H1 (cell line): Measurements from ENCODE around the gene CPSF4. TPM values are rescaled to one million over a fixed set of nuclear protein-coding genes. Genes with fewer than 3 reads are reported as not detected.

Experiments
- CTCF ChIA-PET: fragments of 300-600 bp; sonication (Branson Sonifier 250); formaldehyde crosslinking; loops from one replicate; lab custom pipeline; 2021; ENCODE audit not compliant: partially characterized antibody; lab: Charles Lee
- POLR2A ChIA-PET: fragments of 300-600 bp; sonication (Branson Sonifier 250); formaldehyde crosslinking; loops from one replicate; lab custom pipeline; 2021; ENCODE audit warnings: inconsistent platforms; ENCODE audit not compliant: partially characterized antibody; lab: Charles Lee
- DNase-seq, 2 experiments: peaks; one replicate each; pipeline versions ENCODE4 v3.0.0 to v3.0.0-alpha.2; 2010 to 2022; ENCODE audit warnings: low spot score in 2 of 2, low read depth in 1 of 2, mixed read lengths in 1 of 2
- FAIRE-seq: peaks from 2 replicates; lab custom pipeline; 2011; peaks lifted over from hg19 to GRCh38; lab: Jason Lieb, UNC
- H2AFZ ChIP-seq: 2 replicates; pipeline ENCODE4 v1.8.1; 2012; ENCODE audit warnings: low read length, inconsistent platforms
- H2AK5ac ChIP-seq: 2 replicates; pipeline ENCODE4 v1.6.1; 2013; ENCODE audit warnings: low read depth, low read length
- H2BK120ac ChIP-seq: replicated peaks from 2 replicates; pipeline ENCODE3; 2013; ENCODE audit warnings: low read depth, low read length, inconsistent platforms
- H2BK12ac ChIP-seq: 2 replicates; pipeline ENCODE4 v1.6.1; 2013; ENCODE audit warnings: low read depth, low read length
- H2BK15ac ChIP-seq: 2 replicates; pipeline ENCODE4 v1.6.1; 2013; ENCODE audit warnings: low read length
- H2BK20ac ChIP-seq: 2 replicates; pipeline ENCODE4 v1.6.1; 2013; ENCODE audit warnings: low read length
- H2BK5ac ChIP-seq: 2 replicates; pipeline ENCODE4 v1.6.1; 2013; ENCODE audit warnings: low read depth, low read length
- H3K14ac ChIP-seq: 2 replicates; pipeline ENCODE4 v1.6.1; 2013; ENCODE audit warnings: inconsistent platforms; ENCODE audit not compliant: insufficient read length
- H3K18ac ChIP-seq: 2 replicates; pipeline ENCODE4 v1.6.1; 2013; ENCODE audit warnings: low read length; ENCODE audit errors: extremely low read depth
- H3K23ac ChIP-seq: 2 replicates; pipeline ENCODE4 v1.6.1; 2013; ENCODE audit warnings: inconsistent platforms; ENCODE audit not compliant: insufficient read length
- H3K23me2 ChIP-seq: 2 replicates; pipeline ENCODE4 v1.6.1; 2013; ENCODE audit warnings: low read depth, low read length
- H3K27ac ChIP-seq: 2 replicates; pipeline ENCODE4 v1.6.1; 2011; ENCODE audit warnings: low read depth, low read length, inconsistent platforms
- H3K27me3 ChIP-seq, 4 experiments: replicated peaks in 1 of 4; 1 replicate in 1 of 4; 2 replicates in 3 of 4; pipeline versions ENCODE4 v1.6.1 to v1.8.1; 2011 to 2013; ENCODE audit warnings: low read length in 3 of 4, mild to moderate bottlenecking in 3 of 4, inconsistent platforms in 2 of 4, mixed read lengths in 2 of 4, moderate library complexity in 1 of 4; ENCODE audit not compliant: control insufficient read depth in 3 of 4, insufficient read depth in 3 of 4; ENCODE audit errors: extremely low read depth in 1 of 4
- H3K36me3 ChIP-seq, 4 experiments: 2 replicates each; pipeline versions ENCODE4 v1.6.1 to v1.8.1; 2011 to 2013; ENCODE audit warnings: mild to moderate bottlenecking in 4 of 4, low read length in 3 of 4, moderate library complexity in 2 of 4, control low read depth in 1 of 4, inconsistent platforms in 1 of 4; ENCODE audit not compliant: insufficient read depth in 4 of 4, control insufficient read depth in 2 of 4
- H3K4ac ChIP-seq: replicated peaks from 2 replicates; pipeline ENCODE3; 2013; ENCODE audit warnings: low read length, low read depth, mixed read lengths, inconsistent platforms; ENCODE audit not compliant: insufficient read length
- H3K4me1 ChIP-seq, 4 experiments: replicated peaks in 1 of 4; 1 replicate in 1 of 4; 2 replicates in 3 of 4; pipeline versions ENCODE4 v1.6.1 to v1.8.1; 2011 to 2013; ENCODE audit warnings: low read length in 3 of 4, inconsistent platforms in 2 of 4, mixed read lengths in 1 of 4; ENCODE audit not compliant: insufficient read depth in 4 of 4, control insufficient read depth in 3 of 4
- H3K4me2 ChIP-seq, 2 experiments: 2 replicates each; pipeline versions ENCODE4 v1.6.1 to v1.8.1; 2011 to 2013; ENCODE audit warnings: low read depth in 2 of 2, low read length in 2 of 2, control low read depth in 1 of 2, inconsistent platforms in 1 of 2, mild to moderate bottlenecking in 1 of 2; ENCODE audit not compliant: insufficient read depth in 1 of 2
- H3K4me3 ChIP-seq, 4 experiments: fragments of 200-600, 300-600 bp in 1 of 4; sonication (generic), shearing (Covaris generic), sonication (Bioruptor Twin) in 1 of 4; 2 replicates each; pipeline versions ENCODE4 v1.5.1 to v1.8.1; 2011 to 2016; ENCODE audit warnings: low read length in 4 of 4, low read depth in 3 of 4, control low read depth in 2 of 4, inconsistent platforms in 2 of 4, mild to moderate bottlenecking in 2 of 4, mixed read lengths in 1 of 4, moderate library complexity in 1 of 4; ENCODE audit not compliant: insufficient read depth in 2 of 4; ENCODE audit errors: extremely low read depth in 1 of 4
- H3K56ac ChIP-seq: replicated peaks from 2 replicates; pipeline ENCODE3; 2013; ENCODE audit warnings: low read depth, mild to moderate bottlenecking, mixed read lengths, low read length, inconsistent platforms; ENCODE audit not compliant: insufficient read length
- H3K79me1 ChIP-seq: 2 replicates; pipeline ENCODE4 v1.6.1; 2013; ENCODE audit warnings: low read depth, low read length, control low read depth
- H3K79me2 ChIP-seq, 2 experiments: 2 replicates each; pipeline versions ENCODE4 v1.6.1 to v1.8.1; 2012 to 2013; ENCODE audit warnings: low read length in 2 of 2, mild to moderate bottlenecking in 2 of 2, inconsistent platforms in 1 of 2; ENCODE audit not compliant: insufficient read depth in 2 of 2, control insufficient read depth in 1 of 2
- H3K9ac ChIP-seq, 4 experiments: replicated peaks in 1 of 4; 1 replicate in 1 of 4; 2 replicates in 3 of 4; pipeline versions ENCODE4 v1.6.1 to v1.8.1; 2011 to 2013; ENCODE audit warnings: low read depth in 3 of 4, low read length in 3 of 4, control low read depth in 2 of 4, mild to moderate bottlenecking in 2 of 4, moderate library complexity in 2 of 4, inconsistent platforms in 1 of 4; ENCODE audit errors: extremely low read depth in 1 of 4
- H3K9me3 ChIP-seq, 2 experiments: 2 replicates each; pipeline versions ENCODE4 v1.6.1 to v1.8.1; 2012 to 2013; ENCODE audit warnings: mild to moderate bottlenecking in 2 of 2, moderate library complexity in 2 of 2, control low read depth in 1 of 2, inconsistent platforms in 1 of 2, low read depth in 1 of 2, low read length in 1 of 2, mixed read lengths in 1 of 2; ENCODE audit not compliant: insufficient read depth in 2 of 2
- H4K20me1 ChIP-seq, 2 experiments: replicated peaks in 1 of 2; 2 replicates each; pipeline versions ENCODE3 to v1.8.1; 2011 to 2013; ENCODE audit warnings: inconsistent platforms in 2 of 2, low read length in 2 of 2, mild to moderate bottlenecking in 1 of 2; ENCODE audit not compliant: insufficient read depth in 2 of 2, control insufficient read depth in 1 of 2
- H4K5ac ChIP-seq: 2 replicates; pipeline ENCODE4 v1.6.1; 2013; ENCODE audit warnings: low read length, low read depth, mixed read lengths, inconsistent platforms; ENCODE audit not compliant: insufficient read length
- H4K8ac ChIP-seq: 2 replicates; pipeline ENCODE4 v1.8.0; 2013; ENCODE audit warnings: mild to moderate bottlenecking, moderate library complexity, low read length, inconsistent platforms; ENCODE audit not compliant: insufficient read depth; ENCODE audit errors: extremely low read depth
- H4K91ac ChIP-seq: replicated peaks from 2 replicates; pipeline ENCODE3; 2013; ENCODE audit warnings: low read length, mixed read lengths, inconsistent platforms; ENCODE audit not compliant: insufficient read length
- E2F6 ChIP-seq: IDR thresholded peaks from 2 replicates; pipeline ENCODE4 v1.6.1; 2012; ENCODE audit warnings: inconsistent platforms
- KDM4A ChIP-seq: IDR thresholded peaks from one replicate; pipeline ENCODE4 v1.7.1; 2012; ENCODE audit warnings: low read depth, mild to moderate bottlenecking, moderate library complexity, low read length, inconsistent platforms; ENCODE audit not compliant: severe bottlenecking
- NRF1 ChIP-seq: IDR thresholded peaks from 2 replicates; pipeline ENCODE4 v1.6.1; 2011; ENCODE audit warnings: mild to moderate bottlenecking, low read depth, low read length, improper control_type of control experiment
- PHF8 ChIP-seq: fragments of 200-600 bp; sonication (generic); conservative IDR thresholded peaks from 2 replicates; pipeline ENCODE4 v1.7.1; 2012; ENCODE audit warnings: low read depth, mild to moderate bottlenecking, inconsistent platforms, low read length, moderate library complexity
- RFX5 ChIP-seq: IDR thresholded peaks from 2 replicates; pipeline ENCODE4 v1.6.1; 2011; ENCODE audit warnings: low read depth, low read length, improper control_type of control experiment, borderline replicate concordance
- SP2 ChIP-seq: IDR thresholded peaks from 2 replicates; pipeline ENCODE4 v1.6.1; 2012; ENCODE audit warnings: mild to moderate bottlenecking, low read length, inconsistent platforms
- SP4 ChIP-seq: IDR thresholded peaks from 2 replicates; pipeline ENCODE4 v1.6.1; 2012; ENCODE audit warnings: low read length, inconsistent platforms
- TAF1 ChIP-seq: IDR thresholded peaks from 2 replicates; pipeline ENCODE4 v1.6.1; 2011; ENCODE audit warnings: mild to moderate bottlenecking, low read depth, low read length
- TBP ChIP-seq: IDR thresholded peaks from 2 replicates; pipeline ENCODE4 v1.6.1; 2011; ENCODE audit warnings: low read depth, low read length, improper control_type of control experiment
- TCF12 ChIP-seq: IDR thresholded peaks from 2 replicates; pipeline ENCODE4 v1.6.1; 2011; ENCODE audit warnings: low read depth, mild to moderate bottlenecking, low read length
- WGBS, 2 experiments: shearing (Covaris generic) in 1 of 2; methylation state at CpG; one replicate each; pipeline versions ENCODE4 v1.1.6 to v1.1.7; 2013 to 2015; ENCODE audit warnings: low lambda C conversion rate in 2 of 2, mixed read lengths in 2 of 2, inconsistent platforms in 1 of 2, low coverage in 1 of 2, missing lambda C conversion rate in 1 of 2; ENCODE audit not compliant: insufficient replicate concordance in 2 of 2, insufficient coverage in 1 of 2, insufficient read length in 1 of 2; ENCODE audit errors: extremely low coverage in 1 of 2, missing lambda C conversion rate in 1 of 2; 5-methylcytosine and 5-hydroxymethylcytosine counted together
- polyA plus RNA-seq, 7 experiments: library from polyadenylated mRNA; depleted of rRNA in 3 of 7; stranded (reverse) in 5 of 7; unstranded in 2 of 7; fragments of >200 nt in 5 of 7; fragments of 200-250 nt in 2 of 7; gene quantifications; 1 replicate in 5 of 7; 2 replicates in 1 of 7; 4 replicates in 1 of 7; pipeline versions ENCODE4 v1.2.1 to v1.2.3, GENCODE V29; 2011 to 2013; ENCODE audit warnings: missing spikeins in 2 of 7, mixed read lengths in 2 of 7
- total RNA-seq: library from RNA; stranded (reverse); fragmentation: NEBNext Ultra II Directional; extraction: Animal tissue kit (Norgen Biotek cat#: 25700); gene quantifications from 2 replicates; pipeline ENCODE4 v1.2.1, GENCODE V29; 2021

CPSF4 gene
- total and polyA plus RNA-seq, 2 of the 8 experiments (the other 6 are each of a cell fraction or from before 2014, with no cell fraction given): 77.5 to 103 TPM

DNA sequence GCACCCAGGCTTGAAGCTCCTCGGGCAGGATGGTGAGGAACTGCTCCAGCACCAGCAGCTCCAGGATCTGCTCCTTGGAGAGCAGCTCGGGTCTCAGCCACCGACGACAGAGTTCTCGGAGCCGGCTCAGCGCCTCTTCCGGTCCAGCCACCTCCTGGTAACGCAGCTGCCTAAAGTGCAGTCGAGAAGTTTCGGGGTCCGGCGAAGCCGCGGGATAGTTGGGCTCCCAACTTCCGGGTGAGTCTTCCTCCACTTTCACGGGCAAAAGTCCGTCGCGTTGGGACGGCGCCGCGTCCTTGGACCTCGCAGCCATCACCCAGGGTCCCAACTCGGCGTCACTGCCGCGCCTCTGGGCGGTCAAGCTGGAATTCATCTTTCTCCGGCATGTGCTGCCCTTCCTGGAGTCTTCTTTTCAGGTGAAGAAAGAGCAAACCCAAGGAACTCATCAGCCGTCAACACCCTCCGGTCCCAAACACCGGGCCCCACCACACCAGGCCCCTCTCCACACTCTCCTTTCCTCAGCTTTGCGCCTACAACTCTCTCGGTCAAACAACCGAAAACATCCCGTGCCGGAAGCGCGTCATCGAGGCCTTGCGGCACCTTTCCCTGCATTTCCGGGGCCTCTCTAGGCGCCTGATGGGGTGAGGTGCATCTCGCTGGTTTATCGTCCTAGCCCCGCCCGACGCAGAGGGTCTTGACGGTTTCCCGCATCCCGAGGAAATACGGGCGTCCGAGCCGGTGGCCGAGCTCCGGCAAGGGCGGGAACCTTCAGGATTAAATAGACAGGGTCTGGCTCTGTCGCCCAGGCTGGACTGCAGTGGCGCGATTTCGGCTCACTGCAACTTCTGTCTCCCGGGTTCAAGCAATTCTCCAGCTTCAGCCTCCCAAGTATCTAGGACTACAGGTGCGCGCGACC, 61.2 kb downstream of the CPSF4 start, which contains the start of gene ZNF394:
Gene ZNF394 (minus strand): TSS at position 561 of the 916 bp plus-strand sequence. CDS start 188 bp downstream, at position 373.
- Histone ChIP-seq H3K4me1 (peaks cover 0 to 4% (median 0%) of the 10 kb centered on the region in 4 experiments; a peak in 3 of 7 replicates), H2BK120ac (no peak within 1 kb of the TSS), H3K4ac (peak within 1 kb of the TSS; percentile 21), H4K8ac (peak within 1 kb of the TSS; percentile 99; the same call in 1 of the 2 replicates), H3K36me3 (peaks cover 0 to 15% (median 5%) of the 10 kb centered on the region in 4 experiments; a peak in 4 of 8 replicates), H3K9ac (peak within 1 kb of the TSS; percentile 64 to 95 (median 90)), H3K14ac (no peak within 1 kb of the TSS), H3K27ac (peak within 1 kb of the TSS; percentile 88), H2BK12ac (peak within 1 kb of the TSS; percentile 60; the same call in 1 of the 2 replicates), H3K4me3 (peak within 1 kb of the TSS; percentile 86 to 100 (median 93)), H2AK5ac (no peak within 1 kb of the TSS), H3K4me2 (peak within 1 kb of the TSS; percentile 63 to 93), H2BK20ac (no peak within 1 kb of the TSS), H4K20me1 (peaks cover 5 to 12% of the 10 kb centered on the region in 2 experiments), H3K79me1 (peaks cover 7% of the 10 kb centered on the region; the same call in 1 of the 2 replicates), H3K18ac (no peak within 1 kb of the TSS; the same call in 1 of the 2 replicates), H3K79me2 (peaks cover 9 to 33% of the 10 kb centered on the region in 2 experiments), H4K5ac (peak within 1 kb of the TSS; percentile 39), H2AFZ (0 out of 2 replicates have a peak within 1 kb of the TSS, but pooled peaks have one; percentile 52), H3K56ac (peak within 1 kb of the TSS; percentile 63), H2BK15ac (no peak within 1 kb of the TSS), H3K9me3 (no peaks in the 10 kb centered on the region), H2BK5ac (peak within 1 kb of the TSS; percentile 93), H3K27me3 (no peaks in the 10 kb centered on the region), H3K23me2 (peaks cover 7% of the 10 kb centered on the region; the same call in 1 of the 2 replicates), H4K91ac (no peak within 1 kb of the TSS), H3K23ac (no peak within 1 kb of the TSS)
- ChIA-PET CTCF (interaction anchor here (0.7 to 2.0 kb wide), 7 partner anchors 11 to 844 kb away, joined by 3 to 6 read pairs (median 3); no protein-coding TSS in a partner anchor), POLR2A (interaction anchor here (0.6 to 3.4 kb wide), 19 partner anchors 8 to 232 kb away, joined by 3 to 21 read pairs (median 3); partner anchors contain the start of genes BUD31, FAM200A, PDAP1 and ZNF655)
- DNase-seq (peak; percentile 77 to 92), FAIRE-seq (no peak)
- WGBS, 2 experiments: 4% methylated on average over 67 of the region's 68 CpGs; no CpG with 5 or more reads in 1 of the 2 experiments
- TF ChIP-seq TBP (peak; percentile 90), NRF1 (no peak), PHF8 (peak; percentile 90), TAF1 (peak; percentile 94), SP2 (peak; percentile 95), SP4 (no peak; the same call in 1 of the 2 replicates), TCF12 (no peak), E2F6 (0 out of 2 replicates have a peak, but pooled peaks have one; percentile 3), RFX5 (no peak), KDM4A (peak; percentile 24)
